Mesothelial cell of epicardium (in vitro differentiated cells): ENCODE measurements around the gene CD164L2. TPM values are rescaled to one million over a fixed set of nuclear protein-coding genes. Genes with fewer than 3 reads are reported as not detected.

Source experiments
- DNase-seq, 2 experiments: peaks; one replicate each; pipeline ENCODE4 v3.0.0; 2021; ENCODE audit warnings: low spot score in 2 of 2; ENCODE audit not compliant: unreplicated experiment in 2 of 2
- H3K27ac Mint-ChIP-seq: 2 replicates; pipeline ENCODE4 v1.8.0; 2021; ENCODE audit warnings: mixed read lengths
- H3K27me3 Mint-ChIP-seq: 2 replicates; pipeline ENCODE4 v1.8.0; 2021; ENCODE audit warnings: low read depth, mixed read lengths
- H3K36me3 Mint-ChIP-seq: 2 replicates; pipeline ENCODE4 v1.8.0; 2021; ENCODE audit warnings: mixed read lengths
- H3K4me1 Mint-ChIP-seq: 2 replicates; pipeline ENCODE4 v1.8.0; 2021; ENCODE audit warnings: mixed read lengths
- H3K4me3 Mint-ChIP-seq: 2 replicates; pipeline ENCODE4 v1.8.0; 2021; ENCODE audit warnings: mild to moderate bottlenecking, moderate library complexity, mixed read lengths
- H3K9me3 Mint-ChIP-seq: 2 replicates; pipeline ENCODE4 v1.8.0; 2021; ENCODE audit warnings: mixed read lengths
- total RNA-seq: library from RNA; stranded (reverse); gene quantifications from 3 replicates; pipeline ENCODE4 v1.2.1, GENCODE V29; 2021
- TF ChIP-seq, protein P1 (sequence below): fragments of 200-600 bp; sonication (generic); IDR thresholded peaks from one replicate; pipeline ENCODE4 v1.5.0; 2021; ENCODE audit warnings: antibody characterized with exemption; ENCODE audit not compliant: unreplicated experiment

CD164L2 gene
- total RNA-seq, 1 donor from 2014 or later = 0.45 TPM

DNA sequence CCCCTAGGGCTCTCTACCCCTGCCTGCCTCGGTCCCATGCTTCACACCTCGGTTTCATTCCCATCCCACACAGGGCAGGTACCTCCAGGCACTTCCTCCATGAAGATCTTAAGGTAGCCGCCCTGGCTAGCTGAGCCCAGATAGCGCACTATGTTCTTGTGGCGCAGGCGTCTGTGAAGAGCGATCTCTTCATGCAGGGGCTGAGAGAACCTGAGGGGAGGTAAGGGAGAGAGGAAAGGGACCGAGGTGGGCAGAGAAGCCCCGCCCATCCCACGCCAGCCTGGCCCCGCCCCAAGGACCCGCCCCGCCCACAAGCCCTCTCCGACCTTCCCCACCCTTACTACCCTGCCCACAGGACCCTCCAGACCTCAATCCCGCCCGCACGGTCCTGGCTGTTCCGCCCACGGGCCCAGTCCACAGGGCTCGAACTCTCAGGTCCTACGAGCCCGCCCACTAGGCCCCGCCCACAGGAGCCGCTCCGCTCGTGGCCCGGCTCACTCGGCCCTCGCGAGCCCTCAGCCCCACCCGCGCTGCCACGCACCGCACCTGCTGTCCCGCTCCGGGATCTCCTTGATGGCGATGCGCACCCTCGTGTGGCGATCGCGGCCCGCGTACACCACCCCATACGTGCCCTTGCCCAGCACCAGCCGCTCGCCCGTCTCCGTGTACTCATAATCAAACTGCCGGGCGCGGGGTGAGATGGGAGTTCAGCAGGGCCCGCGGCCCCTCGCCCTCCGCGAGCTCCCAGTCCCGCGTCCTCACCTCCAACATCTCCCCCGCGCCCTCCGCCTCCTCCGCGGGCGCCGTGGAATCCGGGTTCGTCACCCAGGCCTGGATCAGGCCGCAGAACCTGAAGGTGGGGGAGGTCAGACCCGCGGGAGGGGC lies 22.7 kb downstream of the CD164L2 start:
- H3K27ac Mint-ChIP-seq = no peak overlapping the region
- TF ChIP-seq, protein P1, sequence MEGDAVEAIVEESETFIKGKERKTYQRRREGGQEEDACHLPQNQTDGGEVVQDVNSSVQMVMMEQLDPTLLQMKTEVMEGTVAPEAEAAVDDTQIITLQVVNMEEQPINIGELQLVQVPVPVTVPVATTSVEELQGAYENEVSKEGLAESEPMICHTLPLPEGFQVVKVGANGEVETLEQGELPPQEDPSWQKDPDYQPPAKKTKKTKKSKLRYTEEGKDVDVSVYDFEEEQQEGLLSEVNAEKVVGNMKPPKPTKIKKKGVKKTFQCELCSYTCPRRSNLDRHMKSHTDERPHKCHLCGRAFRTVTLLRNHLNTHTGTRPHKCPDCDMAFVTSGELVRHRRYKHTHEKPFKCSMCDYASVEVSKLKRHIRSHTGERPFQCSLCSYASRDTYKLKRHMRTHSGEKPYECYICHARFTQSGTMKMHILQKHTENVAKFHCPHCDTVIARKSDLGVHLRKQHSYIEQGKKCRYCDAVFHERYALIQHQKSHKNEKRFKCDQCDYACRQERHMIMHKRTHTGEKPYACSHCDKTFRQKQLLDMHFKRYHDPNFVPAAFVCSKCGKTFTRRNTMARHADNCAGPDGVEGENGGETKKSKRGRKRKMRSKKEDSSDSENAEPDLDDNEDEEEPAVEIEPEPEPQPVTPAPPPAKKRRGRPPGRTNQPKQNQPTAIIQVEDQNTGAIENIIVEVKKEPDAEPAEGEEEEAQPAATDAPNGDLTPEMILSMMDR = no peak
- H3K4me1 Mint-ChIP-seq = peaks cover 23% of the 10 kb centered on the region
- DNase-seq = no peak
- H3K4me3 Mint-ChIP-seq = peak overlapping the region; percentile 62
- H3K9me3 Mint-ChIP-seq = no peaks in the 10 kb centered on the region
- peaks cover 1% of the 10 kb centered on the region for H3K36me3 Mint-ChIP-seq
- H3K27me3 Mint-ChIP-seq = peaks cover 35% of the 10 kb centered on the region

GRCh38 chr1:27359822-27360158 lies 23.3 kb downstream of the CD164L2 start:
- Mint-ChIP-seq H3K27ac (no peak overlapping the region), H3K4me3 (peak overlapping the region; percentile 62), H3K36me3 (peaks cover 1% of the 10 kb centered on the region), H3K9me3 (no peaks in the 10 kb centered on the region), H3K27me3 (peaks cover 35% of the 10 kb centered on the region), H3K4me1 (peaks cover 17% of the 10 kb centered on the region)
- TF ChIP-seq, protein P1 = no peak
- DNase-seq = no peak

DNA sequence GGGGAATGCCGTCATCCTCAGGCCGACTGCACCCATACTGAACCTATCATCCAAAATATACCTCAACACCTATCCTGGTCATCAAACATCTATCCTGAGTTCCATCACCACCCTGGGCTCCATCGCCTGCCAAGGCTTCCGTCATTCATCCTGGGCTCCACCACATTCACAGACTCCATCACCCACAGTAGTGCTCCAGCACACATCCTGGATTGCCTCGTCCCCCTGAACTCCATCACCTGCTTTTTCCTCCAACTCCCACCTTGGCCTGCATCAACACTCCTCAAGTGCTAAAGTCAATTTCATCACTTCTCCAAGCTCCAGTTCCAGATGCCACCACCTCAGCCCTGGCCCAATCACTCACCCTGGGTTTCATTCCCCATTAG lies 24.2 kb downstream of the CD164L2 start:
- Mint-ChIP-seq H3K27ac (no peak overlapping the region), H3K27me3 (peaks cover 35% of the 10 kb centered on the region), H3K36me3 (peaks cover 1% of the 10 kb centered on the region), H3K4me3 (no peak overlapping the region), H3K9me3 (no peaks in the 10 kb centered on the region), H3K4me1 (peaks cover 14% of the 10 kb centered on the region)
- TF ChIP-seq, protein P1 = no peak
- DNase-seq = no peak

GRCh38 chr1:27358038-27358927 lies 24.9 kb downstream of the CD164L2 start:
- TF ChIP-seq, protein P1 = no peak
- H3K4me3 Mint-ChIP-seq = no peak overlapping the region
- peaks cover 35% of the 10 kb centered on the region for H3K27me3 Mint-ChIP-seq
- H3K36me3 Mint-ChIP-seq = peaks cover 1% of the 10 kb centered on the region
- no peak for DNase-seq
- H3K27ac Mint-ChIP-seq = no peak overlapping the region
- no peaks in the 10 kb centered on the region for H3K9me3 Mint-ChIP-seq
- peaks cover 14% of the 10 kb centered on the region for H3K4me1 Mint-ChIP-seq

GRCh38 chr1:27357281-27358037 lies 25.7 kb downstream of the CD164L2 start:
- Mint-ChIP-seq H3K4me3 (peak overlapping the region; percentile 6), H3K27ac (no peak overlapping the region), H3K36me3 (no peaks in the 10 kb centered on the region), H3K9me3 (no peaks in the 10 kb centered on the region), H3K27me3 (peaks cover 35% of the 10 kb centered on the region), H3K4me1 (peaks cover 14% of the 10 kb centered on the region)
- DNase-seq = peak; percentile 72 to 90
- TF ChIP-seq, protein P1 = peak; percentile 100
